Kidney capillary endothelial cell (primary cell): ENCODE results near the gene STPG1.
"Not testable (repeated sequence)": the region's sequence is repeated elsewhere in the genome, so short reads cannot be mapped to it uniquely, and the experiment has no call there.

ENCODE experiments used
- DNase-seq: peaks from one replicate; pipeline ENCODE4 v3.0.0-alpha.2; 2018; ENCODE audit warnings: low spot score

The STPG1 gene

GRCh38 chr1:24413350-24414163 is at the start of gene STPG1:
TSS of gene STPG1 (minus strand) at chr1:24413782. CDS start at chr1:24401388, 12,394 bp downstream.
- DNase-seq: peak; percentile 79

GRCh38 chr1:24462128-24462527 is 48.5 kb upstream of the STPG1 start:
- DNase-seq: not testable (repeated sequence)

GRCh38 chr1:24459551-24460266 is 46.1 kb upstream of the STPG1 start:
- DNase-seq: no peak

GRCh38 chr1:24457866-24458265 is 44.3 kb upstream of the STPG1 start:
- no peak for DNase-seq

- DNase-seq: no peak
Observed at GRCh38 chr1:24455272-24455671, 41.7 kb upstream of the STPG1 start.

GRCh38 chr1:24454673-24455072 is 41.1 kb upstream of the STPG1 start:
- DNase-seq: no peak

- DNase-seq: no peak
Observed at GRCh38 chr1:24452922-24453485, 39.4 kb upstream of the STPG1 start.

- DNase-seq: no peak
Observed at GRCh38 chr1:24451746-24452145, 38.2 kb upstream of the STPG1 start.

GRCh38 chr1:24450857-24451397 is 37.3 kb upstream of the STPG1 start:
- no peak for DNase-seq

GRCh38 chr1:24450316-24450715 is 36.7 kb upstream of the STPG1 start:
- no peak for DNase-seq

- not testable (repeated sequence) for DNase-seq
Observed at GRCh38 chr1:24446446-24446845, 32.9 kb upstream of the STPG1 start.

GRCh38 chr1:24443241-24443656 is 29.7 kb upstream of the STPG1 start:
- DNase-seq: no peak

GRCh38 chr1:24442764-24443163 is 29.2 kb upstream of the STPG1 start:
- DNase-seq: no peak

GRCh38 chr1:24441996-24442668 is 28.6 kb upstream of the STPG1 start:
- no peak for DNase-seq

GRCh38 chr1:24441480-24441879 is 27.9 kb upstream of the STPG1 start:
- no peak for DNase-seq

- DNase-seq: no peak
Observed at GRCh38 chr1:24440436-24440835, 26.9 kb upstream of the STPG1 start.

GRCh38 chr1:24438423-24438901 is 24.9 kb upstream of the STPG1 start:
- no peak for DNase-seq

GRCh38 chr1:24437631-24438396 is 24.2 kb upstream of the STPG1 start:
- DNase-seq: no peak

- DNase-seq: no peak
Observed at GRCh38 chr1:24435782-24436365, 22.3 kb upstream of the STPG1 start.

- no peak for DNase-seq
Observed at GRCh38 chr1:24427545-24427862, 13.9 kb upstream of the STPG1 start.
